NCI-H1092 treated with DMSO at 0.1 percent for 48 hours (cell line): ENCODE data around the gene ZNF485.
"Not testable (repeated sequence)": the region's sequence is repeated elsewhere in the genome, so short reads cannot be mapped to it uniquely, and the experiment has no call there.

ENCODE experiments used
- DNase-seq: peaks from one replicate; lab custom pipeline; 2025; lab: John Stamatoyannopoulos, UW

The ZNF485 gene

DNA sequence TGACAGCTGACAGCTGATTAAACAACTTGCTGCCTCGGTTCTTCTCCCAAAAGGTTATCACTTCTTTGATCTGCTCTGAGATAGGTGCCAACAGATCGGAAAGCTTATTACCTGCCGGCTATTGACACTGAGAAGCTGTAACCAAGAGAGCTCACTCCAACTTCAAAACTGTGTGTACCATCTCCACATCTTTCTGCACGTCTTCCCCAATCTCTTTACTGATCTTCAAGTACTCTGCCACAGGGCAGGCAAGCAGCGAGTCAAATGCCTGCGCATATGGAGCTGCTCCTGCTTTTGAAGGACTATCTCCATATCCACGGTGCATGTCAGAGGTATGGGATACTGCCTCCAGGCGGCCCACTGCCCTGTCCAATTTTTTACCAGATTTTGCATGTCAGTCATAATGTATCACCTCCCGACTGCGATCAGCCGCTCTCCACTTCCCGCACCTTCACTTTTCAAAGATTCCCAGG, 352 bp upstream of the ZNF485 start:
- no peak for DNase-seq

DNA sequence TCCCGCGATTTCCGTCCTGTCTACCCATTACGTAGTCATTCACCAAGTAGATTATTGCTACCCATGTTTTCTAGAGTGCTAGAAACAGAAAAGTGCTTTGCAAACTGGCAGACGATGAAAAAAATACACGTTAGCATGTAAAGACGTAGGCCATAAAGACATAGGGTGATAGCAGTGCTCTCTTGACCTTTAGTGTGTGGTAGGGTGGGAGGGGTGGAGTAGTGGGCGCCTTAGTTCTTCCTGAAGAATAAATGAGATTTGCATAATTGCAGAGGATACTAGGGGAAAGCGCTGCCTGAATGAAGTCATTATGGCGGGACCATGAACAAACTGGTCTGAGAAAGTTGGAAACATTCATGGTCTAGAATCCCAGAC, 948 bp downstream of the ZNF485 start:
- DNase-seq: no peak

DNA sequence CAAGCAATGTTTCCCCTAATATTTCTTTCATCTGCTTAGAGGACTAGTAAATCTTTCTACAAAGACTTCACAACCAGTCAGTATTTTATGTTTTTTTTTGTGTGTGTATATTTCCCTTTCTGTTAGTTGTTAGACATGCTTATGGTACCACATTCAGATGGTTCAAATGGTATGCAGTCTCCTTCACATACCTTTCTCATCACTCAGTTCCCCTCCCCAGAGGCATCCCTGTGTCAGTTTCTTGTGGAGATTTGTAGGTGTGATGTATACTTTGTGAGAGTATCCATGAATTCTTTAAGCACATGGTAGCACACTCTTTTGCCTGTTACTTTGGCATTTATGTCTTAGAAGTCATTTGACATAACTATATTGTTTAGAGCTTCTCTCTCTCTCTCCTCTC, 4.4 kb downstream of the ZNF485 start:
- DNase-seq: no peak

DNA sequence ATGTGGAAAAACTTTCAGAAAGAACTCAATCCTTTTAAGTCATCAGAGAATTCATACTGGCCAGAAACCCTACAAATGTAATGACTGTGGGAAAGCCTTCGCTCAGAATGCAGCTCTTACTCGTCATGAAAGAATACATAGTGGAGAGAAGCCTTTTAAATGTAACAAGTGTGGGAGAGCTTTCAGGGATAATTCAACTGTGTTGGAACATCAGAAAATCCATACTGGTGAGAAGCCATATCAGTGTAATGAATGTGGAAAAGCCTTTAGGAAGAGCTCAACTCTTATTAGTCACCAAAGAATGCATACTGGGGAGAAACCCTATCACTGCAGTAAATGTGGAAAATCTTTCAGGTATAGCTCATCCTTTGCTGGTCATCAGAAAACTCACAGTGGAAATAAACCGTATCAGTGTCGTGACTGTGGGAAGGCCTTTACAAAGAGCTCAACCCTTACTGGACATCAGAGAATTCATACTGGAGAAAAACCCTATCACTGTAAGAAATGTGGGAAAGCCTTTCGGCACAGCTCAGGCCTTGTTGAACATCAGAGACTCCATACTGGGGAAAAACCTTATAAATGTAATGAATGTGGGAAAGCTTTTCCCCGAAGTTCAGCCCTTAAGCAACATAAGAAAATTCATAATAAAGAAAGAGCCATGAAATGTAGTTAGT, 10.6 kb downstream of the ZNF485 start:
- no peak for DNase-seq

DNA sequence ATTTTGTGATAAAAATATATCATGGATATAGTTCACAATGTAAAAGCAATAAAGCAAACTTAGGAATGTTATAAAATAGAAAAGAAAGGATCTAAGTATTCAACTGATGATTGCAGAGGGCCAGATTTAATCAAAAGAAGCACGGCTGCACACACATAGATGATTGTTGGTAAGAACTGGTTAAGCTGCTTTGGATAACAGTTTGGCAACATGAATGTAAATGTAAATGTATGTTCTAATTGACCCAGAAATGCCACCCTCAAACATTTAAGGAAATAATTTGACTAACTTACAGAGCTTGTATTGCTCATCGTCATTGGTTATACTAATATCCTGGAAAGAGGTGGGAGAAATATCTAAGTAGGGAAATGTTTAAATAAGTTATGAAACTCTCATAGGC, 13.1 kb downstream of the ZNF485 start:
- no peak for DNase-seq

DNA sequence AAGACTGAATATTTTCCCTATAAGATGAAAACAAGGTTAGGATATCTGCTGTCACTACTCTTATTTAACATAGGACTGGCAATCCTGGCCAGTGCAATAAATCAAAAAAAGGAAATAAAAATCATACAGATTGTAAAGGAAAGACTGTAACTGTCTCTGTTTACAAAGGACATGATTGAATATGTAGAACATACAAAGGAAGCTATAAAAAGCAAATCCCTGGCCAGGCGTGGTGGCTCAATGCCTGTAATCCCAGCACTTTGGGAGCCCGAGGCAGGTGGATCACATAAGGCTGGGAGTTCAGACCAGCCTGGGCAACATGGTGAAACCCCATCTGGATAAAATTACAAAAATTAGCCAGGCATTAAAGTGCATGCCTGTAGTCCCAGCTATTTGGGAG, 15.8 kb downstream of the ZNF485 start:
- no peak for DNase-seq

DNA sequence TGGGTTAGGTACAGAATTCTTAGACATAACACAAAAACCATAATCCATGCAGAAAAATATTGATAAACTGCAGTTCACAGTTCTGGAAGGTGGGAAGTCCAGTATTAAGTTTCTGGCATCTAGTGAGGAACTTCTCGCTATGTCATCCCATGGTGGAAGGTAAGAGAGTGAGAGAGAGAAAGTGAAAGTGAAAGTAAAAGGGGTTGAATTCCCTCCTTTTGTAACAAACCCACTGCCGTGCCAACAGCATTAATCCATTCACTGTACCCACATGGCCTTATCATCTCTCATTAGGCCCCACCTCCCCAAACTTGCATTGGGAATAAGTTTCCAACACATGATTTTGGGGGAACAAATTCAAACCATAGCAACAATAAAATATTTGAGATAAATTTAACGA, 17.1 kb downstream of the ZNF485 start:
- DNase-seq: no peak

DNA sequence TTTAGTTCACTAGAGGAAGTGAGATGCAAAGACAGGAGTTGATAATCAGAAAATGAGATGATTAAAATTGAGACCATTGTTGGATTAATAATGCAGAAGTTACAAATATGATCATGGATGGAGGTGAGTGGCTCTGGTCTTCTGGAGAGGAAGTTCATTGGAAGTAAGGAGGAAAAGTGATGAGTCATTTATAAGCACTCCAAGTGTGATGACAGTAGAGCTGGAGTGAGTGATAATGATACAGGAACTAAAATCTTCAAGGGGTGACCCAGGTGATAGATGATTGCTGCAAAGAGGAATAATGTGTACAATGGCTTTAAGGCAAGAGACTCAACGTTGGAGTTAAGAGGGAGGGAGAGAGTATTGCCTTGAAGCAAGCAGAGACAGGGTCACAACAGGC, 21.7 kb downstream of the ZNF485 start:
- DNase-seq: no peak

DNA sequence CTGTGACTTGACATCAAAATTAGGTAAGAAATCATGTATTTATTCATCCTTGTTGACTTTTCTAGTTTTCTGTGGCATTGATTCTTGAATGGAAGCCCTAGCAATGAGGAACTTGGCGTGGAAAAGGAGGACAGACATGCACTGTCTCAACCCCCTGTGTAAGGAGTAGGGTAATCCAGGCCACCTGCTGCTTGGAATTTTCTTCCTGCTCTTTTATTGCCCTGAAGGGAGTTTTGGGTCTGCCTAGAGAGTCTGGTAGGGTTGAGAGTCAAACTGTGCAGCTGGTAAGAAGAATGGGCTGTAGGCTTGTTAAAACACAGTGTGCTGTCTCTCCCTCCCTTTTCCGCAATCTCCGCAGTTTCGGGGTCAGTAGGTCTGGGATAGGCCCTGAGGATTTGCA, 22.7 kb downstream of the ZNF485 start:
- no peak for DNase-seq

DNA sequence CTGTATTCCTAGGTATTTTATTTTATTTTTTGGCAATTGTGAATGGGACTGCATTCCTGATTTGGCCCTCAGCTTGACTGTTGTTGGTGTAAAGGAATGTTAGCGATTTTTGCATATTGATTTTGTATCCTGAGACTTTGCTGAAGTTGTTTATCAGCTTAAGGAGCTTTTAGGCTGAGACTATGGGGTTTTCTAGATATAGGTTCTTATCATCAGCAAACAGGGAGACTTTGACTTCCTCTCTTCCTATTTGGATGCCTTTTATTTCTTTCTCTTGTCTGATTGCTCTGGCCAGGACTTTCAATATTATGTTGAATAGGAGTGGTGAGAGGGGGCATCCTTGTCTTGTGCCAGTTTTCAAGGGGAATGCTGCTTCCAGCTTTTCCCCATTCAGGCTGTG, 29.6 kb downstream of the ZNF485 start:
- not testable (repeated sequence) for DNase-seq

DNA sequence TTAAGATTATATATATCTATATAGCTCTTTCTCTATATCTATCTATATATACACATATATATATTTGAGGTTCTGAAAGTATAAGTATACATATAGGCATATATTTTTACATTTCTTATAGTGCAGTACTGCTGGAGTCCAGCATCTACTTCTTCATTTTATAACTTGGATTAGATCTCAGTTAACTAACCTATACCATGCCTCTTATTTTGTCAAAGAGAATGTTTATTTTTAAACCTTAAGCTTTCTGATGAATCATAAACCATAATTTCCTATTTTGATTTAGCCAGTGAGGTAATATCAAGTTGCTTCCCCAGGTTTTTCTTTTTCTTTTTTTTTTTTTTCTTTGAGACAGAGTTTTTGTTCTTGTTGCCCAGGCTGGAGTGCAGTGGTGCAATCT, 34.4 kb downstream of the ZNF485 start:
- no peak for DNase-seq

DNA sequence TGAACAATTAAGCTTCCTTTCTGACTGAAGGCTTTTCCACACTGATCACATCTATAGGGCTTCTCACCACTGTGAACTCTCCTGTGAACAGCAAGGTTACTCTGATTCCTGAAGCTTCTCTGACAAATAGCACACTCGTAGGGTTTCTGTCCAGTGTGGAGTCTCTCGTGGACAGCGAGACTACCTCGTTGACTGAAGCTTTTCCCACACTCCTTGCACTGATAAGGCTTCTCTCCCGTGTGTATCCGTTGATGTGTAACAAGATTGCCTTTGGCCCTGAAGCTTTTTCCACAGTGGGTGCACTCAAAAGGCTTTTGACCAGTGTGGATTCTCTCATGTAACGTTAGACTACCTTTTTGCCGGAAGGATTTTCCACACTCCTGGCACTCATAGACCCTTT, 38.0 kb downstream of the ZNF485 start:
- DNase-seq: no peak

DNA sequence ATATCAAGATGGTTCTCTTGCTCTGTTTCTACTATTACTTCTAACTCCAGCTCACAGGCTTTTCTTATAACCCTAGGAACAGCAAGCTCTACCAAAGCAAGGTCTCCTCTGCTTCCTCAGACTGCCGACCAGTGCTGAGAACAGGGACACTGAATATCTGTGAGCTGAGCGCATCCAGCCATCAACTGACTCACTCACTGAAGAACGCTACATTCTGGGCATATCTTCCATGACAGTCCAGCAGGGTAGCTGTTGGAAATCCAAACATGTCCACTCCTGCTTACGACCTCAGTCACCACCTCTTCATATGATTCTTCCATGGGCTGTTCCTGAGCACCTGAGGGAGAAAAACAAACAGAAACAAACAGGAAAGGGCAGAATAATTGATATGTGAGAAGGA, 39.6 kb downstream of the ZNF485 start:
- DNase-seq: no peak

DNA sequence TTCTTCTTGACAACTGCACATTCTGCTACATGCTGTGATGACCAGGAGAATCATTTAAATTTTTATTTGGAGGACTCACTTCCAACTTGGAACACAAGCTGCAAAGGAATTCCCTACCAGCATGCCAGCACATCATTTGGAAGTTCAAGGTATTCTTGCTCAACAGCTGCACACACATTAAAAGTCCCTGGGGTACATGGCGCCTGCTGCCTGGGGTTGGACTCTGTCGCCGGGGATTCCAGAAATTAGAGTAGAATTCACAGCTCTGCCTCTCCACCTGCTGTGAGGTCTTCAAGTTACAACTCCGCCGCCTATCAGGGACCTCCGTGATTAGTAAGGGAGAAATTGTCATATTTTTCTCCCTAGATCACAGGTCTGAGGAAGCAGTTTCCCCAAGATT, 41.3 kb downstream of the ZNF485 start:
- no peak for DNase-seq

DNA sequence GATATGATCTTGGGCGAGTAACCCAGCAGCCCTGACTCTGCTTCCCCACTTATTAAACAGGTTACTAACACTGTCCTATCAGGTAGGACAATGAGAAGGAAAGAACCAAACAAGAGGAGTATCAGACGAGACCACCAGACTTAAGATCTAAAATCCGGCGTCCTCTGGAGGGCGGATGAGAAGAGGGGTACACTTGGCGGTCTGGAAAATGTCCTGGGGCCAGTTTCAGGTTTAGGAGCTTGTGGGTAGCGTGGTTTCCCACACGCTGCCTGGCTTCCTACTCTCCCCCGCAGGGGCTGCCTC, 41.8 kb downstream of the ZNF485 start:
- DNase-seq: no peak

DNA sequence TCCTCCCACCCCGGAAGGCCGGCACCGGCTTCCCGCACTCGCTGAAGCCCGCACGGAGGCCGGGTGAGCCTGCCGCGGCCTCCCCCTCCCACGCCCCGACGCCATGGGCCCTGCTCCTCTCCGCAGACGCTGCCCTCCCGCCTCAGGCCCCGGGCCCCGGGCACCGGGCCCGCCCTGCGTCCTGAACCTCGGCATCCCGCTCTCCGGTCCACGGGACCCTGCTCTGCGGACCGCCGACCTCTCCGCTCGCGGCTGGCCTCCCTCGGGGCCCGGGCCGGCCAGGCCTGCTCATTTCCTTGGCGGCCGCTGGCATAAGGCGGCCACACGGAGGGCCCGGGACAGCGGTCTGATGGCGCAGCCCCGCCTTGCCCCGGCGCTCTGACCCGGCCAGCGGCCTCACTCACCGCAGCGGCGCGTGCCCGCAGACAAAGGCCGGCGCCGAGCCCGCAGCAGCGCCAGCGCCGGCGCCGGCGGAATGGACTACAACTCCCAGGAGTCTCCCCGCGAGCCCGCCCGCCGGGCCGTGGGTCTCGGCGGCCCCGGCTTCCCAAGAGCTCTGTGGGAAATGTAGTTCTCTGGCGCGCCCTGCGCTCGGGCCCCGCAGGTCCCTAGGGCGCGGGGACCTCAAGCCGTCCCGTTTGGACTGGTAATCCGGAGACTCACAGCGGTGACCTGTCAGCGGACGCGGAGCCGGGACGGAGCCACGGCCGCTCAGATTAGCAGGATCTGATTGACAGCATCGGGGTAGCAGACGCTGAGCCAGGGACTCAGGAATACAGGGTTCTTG, 42.4 kb downstream of the ZNF485 start, which contains the start of gene ZNF32:
Gene ZNF32, minus strand, starts transcription at position 484 of the 787 bp plus-strand sequence. CDS start 2,748 bp downstream, outside the sequence.
- DNase-seq: peak; percentile 63

DNA sequence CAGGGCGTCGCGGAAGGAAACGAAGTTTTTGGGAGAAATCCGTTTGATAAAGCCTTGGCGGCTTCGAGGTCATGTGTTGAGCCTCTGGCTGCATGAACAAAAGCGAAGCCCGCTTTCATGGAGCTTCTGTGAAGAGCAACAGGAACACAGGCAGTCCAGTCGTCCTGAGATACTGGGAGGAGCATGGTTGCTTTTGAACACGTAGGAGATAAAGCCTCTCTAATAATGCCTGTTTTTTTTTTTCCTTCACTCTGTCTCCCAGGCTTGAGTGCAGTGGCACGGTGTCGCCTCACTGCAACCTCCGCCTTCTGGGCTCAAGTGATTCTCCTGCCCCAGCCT, 42.9 kb downstream of the ZNF485 start:
- DNase-seq: peak; percentile 9

DNA sequence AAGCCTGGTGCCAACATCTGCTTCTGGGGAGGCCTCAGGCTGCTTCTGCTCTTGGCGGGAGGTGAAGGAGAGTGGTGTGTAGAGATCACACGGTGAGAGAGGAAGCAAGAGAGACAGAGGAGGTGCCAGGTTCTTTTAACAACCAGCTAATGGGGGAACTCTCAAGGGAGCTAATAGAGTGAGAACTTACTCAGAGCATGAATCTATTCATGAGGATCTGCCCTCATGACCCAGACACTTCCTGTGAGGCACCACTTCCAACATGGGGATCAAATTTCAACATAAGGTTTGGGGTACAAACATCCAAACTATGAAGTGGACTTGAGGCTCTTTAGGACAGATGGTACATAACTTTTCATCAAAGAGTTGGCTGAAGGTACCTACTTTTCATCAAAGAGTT, 47.5 kb downstream of the ZNF485 start:
- no peak for DNase-seq

DNA sequence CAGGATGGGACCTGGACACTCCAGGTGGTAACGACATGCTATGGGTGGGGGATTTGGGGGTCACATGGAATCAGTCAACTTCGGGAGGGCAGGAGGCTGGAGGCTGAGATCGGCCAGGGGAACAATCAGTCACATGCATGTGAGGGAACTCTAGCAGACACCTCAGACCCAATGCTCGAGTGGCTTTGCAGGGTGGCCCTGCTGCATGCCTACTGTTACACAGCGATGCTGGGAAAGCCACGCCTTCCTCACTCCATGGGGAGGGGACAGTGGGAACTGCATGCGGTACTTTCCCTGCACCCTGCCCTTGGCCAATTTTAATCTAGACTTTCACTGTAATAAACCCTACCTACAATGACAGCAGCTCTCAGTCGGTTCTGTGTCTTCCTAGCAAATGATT, 49.1 kb downstream of the ZNF485 start:
- DNase-seq: no peak

DNA sequence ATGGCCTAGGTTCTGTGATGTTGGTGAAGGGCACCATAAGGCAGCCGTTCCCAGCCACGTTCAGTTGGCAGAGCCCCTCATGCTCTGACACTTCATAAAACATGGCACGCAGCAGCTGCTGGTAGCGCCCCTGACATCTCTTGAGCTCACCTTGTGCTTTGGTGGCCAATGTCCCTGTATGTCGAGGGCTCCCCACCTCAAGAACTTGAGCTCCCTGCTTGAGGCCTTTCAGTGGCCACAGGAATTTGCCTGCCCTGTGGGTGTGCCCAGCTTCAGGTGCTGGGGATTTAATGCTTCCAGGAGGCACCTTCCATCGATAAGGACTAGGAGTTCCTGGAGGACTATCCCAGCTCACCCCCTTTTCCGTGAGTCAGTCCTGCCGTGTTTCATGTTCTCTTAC, 52.0 kb downstream of the ZNF485 start:
- no peak for DNase-seq

DNA sequence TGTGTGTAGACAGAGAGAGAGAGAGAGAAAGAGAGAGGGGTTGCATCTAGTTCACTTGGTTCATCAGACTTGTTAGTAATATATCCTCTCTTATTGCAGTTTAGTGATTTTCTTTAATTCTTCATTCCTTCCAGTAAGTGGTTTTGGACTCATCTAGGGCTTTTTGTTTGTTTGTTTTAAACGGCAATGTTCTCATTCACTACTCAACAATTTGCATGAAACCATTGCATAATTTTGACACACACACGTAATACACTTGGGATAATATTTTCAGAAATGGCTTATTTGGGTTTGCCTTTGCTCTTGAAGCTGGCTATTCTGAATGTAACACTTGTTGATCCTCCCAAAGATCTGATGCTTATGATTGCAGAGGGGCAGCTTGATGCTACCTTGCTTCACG, 58.8 kb downstream of the ZNF485 start:
- no peak for DNase-seq

DNA sequence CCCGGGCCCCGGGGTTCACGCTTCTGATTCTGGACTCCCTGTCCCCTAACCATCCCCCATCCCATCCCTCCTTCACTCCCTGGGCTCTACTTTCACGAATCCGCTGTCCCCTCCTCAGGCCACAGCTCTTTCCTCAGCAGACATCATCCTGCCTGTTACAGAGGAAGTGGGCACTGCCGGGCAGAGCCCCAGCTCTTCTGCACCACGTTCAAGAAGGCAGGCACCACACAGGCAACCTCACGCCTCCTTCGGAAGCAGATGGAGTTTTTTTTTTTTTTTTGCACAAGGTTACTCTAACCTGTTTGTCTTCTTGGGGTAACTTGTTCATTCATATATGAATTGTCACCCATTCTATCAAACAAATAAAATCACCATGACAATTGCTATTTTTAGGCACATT, 60.3 kb downstream of the ZNF485 start:
- DNase-seq: no peak

DNA sequence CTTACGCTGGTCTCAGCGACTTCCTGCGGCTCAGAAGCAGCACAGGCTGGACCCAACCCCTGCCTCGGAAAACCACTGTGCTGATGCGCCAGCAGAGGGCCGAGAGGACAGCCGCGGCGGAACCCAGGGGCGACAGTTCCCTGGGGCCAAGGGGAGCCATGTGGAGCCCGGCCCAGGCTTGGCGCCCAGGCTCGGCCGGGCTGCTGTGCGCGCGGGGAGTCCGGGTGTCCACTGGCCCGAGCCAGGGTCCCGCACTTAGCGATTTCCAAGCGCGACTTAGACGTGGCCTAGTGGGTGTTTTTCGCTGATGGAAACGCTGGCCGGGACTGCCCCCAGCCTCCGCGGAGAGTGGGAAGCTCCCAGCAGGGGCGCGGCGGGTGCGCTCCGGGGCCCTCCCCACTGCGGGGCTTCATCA, 61.1 kb downstream of the ZNF485 start:
- DNase-seq: no peak
